Mucosa of rectum (tissue), 2 donors: ENCODE data around the gene CACNA1G.

Experiments
- H3K27ac ChIP-seq, 2 donors: one replicate each; pipeline ENCODE4 v1.7.0; 2013; ENCODE audit warnings: inconsistent platforms in 2 of 2, low read depth in 2 of 2, low read length in 2 of 2
- H3K27me3 ChIP-seq, 2 donors: one replicate each; pipeline ENCODE4 v1.7.0; 2013; ENCODE audit warnings: low read length in 2 of 2; ENCODE audit not compliant: control insufficient read depth in 2 of 2, insufficient read depth in 2 of 2
- H3K36me3 ChIP-seq, 2 donors: one replicate each; pipeline ENCODE4 v1.7.0; 2013; ENCODE audit warnings: low read length in 2 of 2; ENCODE audit not compliant: control insufficient read depth in 2 of 2, insufficient read depth in 2 of 2
- H3K4me1 ChIP-seq, 2 donors: one replicate each; pipeline ENCODE4 v1.7.0; 2013; ENCODE audit warnings: low read length in 2 of 2, mild to moderate bottlenecking in 1 of 2; ENCODE audit not compliant: control insufficient read depth in 2 of 2, insufficient read depth in 2 of 2
- H3K4me3 ChIP-seq, 2 donors: one replicate each; pipeline ENCODE4 v1.7.0; 2013; ENCODE audit warnings: low read length in 2 of 2
- H3K9ac ChIP-seq, 2 donors: one replicate each; pipeline ENCODE4 v1.7.0; 2013; ENCODE audit warnings: low read length in 2 of 2, low read depth in 1 of 2, mild to moderate bottlenecking in 1 of 2
- H3K9me3 ChIP-seq, 2 donors: one replicate each; pipeline ENCODE4 v1.7.0; 2013; ENCODE audit warnings: low read length in 2 of 2; ENCODE audit not compliant: control insufficient read depth in 2 of 2
- donor health status: healthy.
- donor health status: Normal muscosa, but diverticular disease.

The CACNA1G gene

DNA sequence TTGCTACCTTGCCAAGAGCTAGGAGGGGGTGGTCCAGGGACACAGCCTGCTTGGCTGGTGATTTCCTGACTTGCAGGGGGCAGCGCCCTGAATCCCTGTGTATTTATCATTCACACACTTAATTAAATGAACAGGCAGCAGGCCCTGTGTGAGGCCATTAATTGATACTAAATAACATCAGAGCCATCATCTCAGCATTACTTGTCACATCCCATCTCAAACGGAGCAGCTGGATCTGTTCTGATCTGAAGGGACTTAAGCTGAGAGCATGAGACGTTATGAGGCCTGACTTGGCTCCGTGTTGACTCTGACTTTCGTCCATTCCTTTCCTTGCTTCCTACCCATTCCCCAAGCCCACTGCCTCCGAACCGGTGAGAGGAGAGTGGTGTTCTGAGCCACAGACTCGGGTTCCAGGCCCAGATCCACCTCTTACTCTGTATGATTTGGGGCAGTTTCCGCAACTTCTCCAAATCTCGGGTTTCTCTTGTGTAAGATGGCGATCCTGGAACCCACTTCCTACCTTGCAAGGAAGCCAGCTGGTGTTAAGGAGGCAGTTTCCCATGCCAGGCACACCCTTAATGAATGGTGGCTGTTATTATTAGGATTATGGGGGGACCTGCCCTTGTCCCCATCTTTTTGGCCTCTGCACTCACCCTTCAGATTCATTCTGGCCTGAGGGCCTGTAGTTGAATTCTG is 33.8 kb downstream of the CACNA1G start:
- Histone ChIP-seq H3K4me3 (no peak overlapping the region), H3K9ac (no peak overlapping the region), H3K27ac (no peak overlapping the region), H3K36me3 (no peaks in the 10 kb centered on the region), H3K27me3 (no peaks in the 10 kb centered on the region), H3K9me3 (no peaks in the 10 kb centered on the region), H3K4me1 (no peaks in the 10 kb centered on the region)

- H3K4me1 ChIP-seq, result no peaks in the 10 kb centered on the region
- no peaks in the 10 kb centered on the region for H3K27me3 ChIP-seq
Measured at GRCh38 chr17:50594892-50595291, 34.4 kb downstream of the CACNA1G start.

DNA sequence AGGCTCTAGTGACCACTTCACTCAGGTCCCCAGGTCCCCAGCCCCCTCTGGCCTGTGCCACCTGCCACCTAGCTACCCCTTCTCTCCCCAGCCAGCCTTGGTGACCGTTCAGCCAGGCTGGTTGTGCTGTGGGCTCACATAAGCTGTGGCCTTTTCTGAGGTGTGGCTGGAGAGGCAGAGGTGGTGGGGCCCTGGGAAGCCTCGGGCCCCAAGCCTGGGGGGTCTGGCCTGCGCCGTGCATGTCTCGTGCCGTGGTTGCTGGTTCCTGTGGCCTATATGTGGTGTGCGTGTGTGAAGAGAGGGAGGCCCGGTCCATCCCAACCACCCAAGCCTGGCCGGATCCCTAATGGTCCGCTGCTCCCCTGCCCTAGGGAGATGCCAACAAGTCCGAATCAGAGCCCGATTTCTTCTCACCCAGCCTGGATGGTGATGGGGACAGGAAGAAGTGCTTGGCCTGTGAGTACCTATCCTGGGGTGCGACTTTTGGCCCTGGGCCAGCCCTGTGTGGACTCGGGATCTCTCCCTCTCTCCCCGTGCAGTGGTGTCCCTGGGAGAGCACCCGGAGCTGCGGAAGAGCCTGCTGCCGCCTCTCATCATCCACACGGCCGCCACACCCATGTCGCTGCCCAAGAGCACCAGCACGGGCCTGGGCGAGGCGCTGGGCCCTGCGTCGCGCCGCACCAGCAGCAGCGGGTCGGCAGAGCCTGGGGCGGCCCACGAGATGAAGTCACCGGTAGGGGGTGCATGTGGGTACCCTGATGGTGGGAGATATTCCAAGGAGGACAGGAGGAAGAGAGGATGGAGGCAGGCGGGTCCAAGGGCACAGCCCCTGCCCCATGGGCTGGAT is 35.9 kb downstream of the CACNA1G start:
- Histone ChIP-seq H3K27me3 (no peaks in the 10 kb centered on the region), H3K36me3 (no peaks in the 10 kb centered on the region), H3K4me3 (no peak overlapping the region), H3K4me1 (no peaks in the 10 kb centered on the region), H3K9me3 (no peaks in the 10 kb centered on the region), H3K27ac (no peak overlapping the region), H3K9ac (no peak overlapping the region)

More at GRCh38 chr17:50594892-50595291, 34.4 kb downstream of the CACNA1G start:
- Histone ChIP-seq H3K36me3 (no peaks in the 10 kb centered on the region), H3K4me3 (no peak overlapping the region), H3K9me3 (no peaks in the 10 kb centered on the region), H3K27ac (no peak overlapping the region), H3K9ac (no peak overlapping the region)

- Histone ChIP-seq H3K4me3 (no peak overlapping the region), H3K4me1 (no peaks in the 10 kb centered on the region), H3K27ac (no peak overlapping the region), H3K27me3 (peaks cover 0 to 2% of the 10 kb centered on the region in 2 donors), H3K36me3 (no peaks in the 10 kb centered on the region), H3K9ac (no peak overlapping the region), H3K9me3 (no peaks in the 10 kb centered on the region)
Measured at GRCh38 chr17:50598487-50598886, 38.0 kb downstream of the CACNA1G start.

GRCh38 chr17:50599606-50600005 is 39.1 kb downstream of the CACNA1G start:
- Histone ChIP-seq H3K27me3 (peaks cover 0 to 2% of the 10 kb centered on the region in 2 donors), H3K9me3 (no peaks in the 10 kb centered on the region), H3K27ac (no peak overlapping the region), H3K36me3 (no peaks in the 10 kb centered on the region), H3K9ac (no peak overlapping the region), H3K4me1 (peaks cover 0 to 3% of the 10 kb centered on the region in 2 donors), H3K4me3 (no peak overlapping the region)

- Histone ChIP-seq H3K27ac (no peak overlapping the region), H3K4me3 (no peak overlapping the region), H3K4me1 (peaks cover 0 to 4% of the 10 kb centered on the region in 2 donors), H3K36me3 (no peaks in the 10 kb centered on the region), H3K27me3 (peaks cover 0 to 2% of the 10 kb centered on the region in 2 donors), H3K9me3 (no peaks in the 10 kb centered on the region), H3K9ac (no peak overlapping the region)
Measured at GRCh38 chr17:50601823-50602375, 41.4 kb downstream of the CACNA1G start.

GRCh38 chr17:50602836-50603235 is 42.3 kb downstream of the CACNA1G start:
- Histone ChIP-seq H3K4me3 (no peak overlapping the region), H3K9ac (no peak overlapping the region), H3K27ac (no peak overlapping the region), H3K9me3 (no peaks in the 10 kb centered on the region), H3K4me1 (peaks cover 0 to 4% of the 10 kb centered on the region in 2 donors), H3K27me3 (peaks cover 0 to 2% of the 10 kb centered on the region in 2 donors), H3K36me3 (no peaks in the 10 kb centered on the region)

GRCh38 chr17:50603340-50603739 is 42.8 kb downstream of the CACNA1G start:
- H3K36me3 ChIP-seq, result no peaks in the 10 kb centered on the region
- no peaks in the 10 kb centered on the region for H3K9me3 ChIP-seq
- H3K27ac ChIP-seq, result no peak overlapping the region
- H3K4me1 ChIP-seq, result peaks cover 0 to 4% of the 10 kb centered on the region in 2 donors
- no peak overlapping the region for H3K4me3 ChIP-seq
- peaks cover 0 to 2% of the 10 kb centered on the region in 2 donors for H3K27me3 ChIP-seq
- H3K9ac ChIP-seq, result no peak overlapping the region

- no peaks in the 10 kb centered on the region for H3K36me3 ChIP-seq
- peaks cover 0 to 4% of the 10 kb centered on the region in 2 donors for H3K4me1 ChIP-seq
- H3K4me3 ChIP-seq, result no peak overlapping the region
- H3K27me3 ChIP-seq, result peaks cover 0 to 2% of the 10 kb centered on the region in 2 donors
- peak overlapping the region in 1 of 2 donors; percentile 30 for H3K9ac ChIP-seq
- no peaks in the 10 kb centered on the region for H3K9me3 ChIP-seq
- H3K27ac ChIP-seq, result no peak overlapping the region
Measured at GRCh38 chr17:50604513-50604912, 44.0 kb downstream of the CACNA1G start.

GRCh38 chr17:50605429-50605828 is 44.9 kb downstream of the CACNA1G start:
- peaks cover 0 to 2% of the 10 kb centered on the region in 2 donors for H3K27me3 ChIP-seq
- H3K27ac ChIP-seq, result no peak overlapping the region
- H3K4me3 ChIP-seq, result no peak overlapping the region
- no peak overlapping the region for H3K9ac ChIP-seq
- H3K9me3 ChIP-seq, result no peaks in the 10 kb centered on the region
- peaks cover 0 to 4% of the 10 kb centered on the region in 2 donors for H3K4me1 ChIP-seq
- no peaks in the 10 kb centered on the region for H3K36me3 ChIP-seq
